Transverse colon (tissue), 4 donors: ENCODE measurements around the gene ZNF423. TPM values are rescaled to one million over a fixed set of nuclear protein-coding genes. Genes with fewer than 3 reads are reported as not detected.

Source experiments
- DNase-seq: peaks from one replicate; pipeline ENCODE4 v3.0.0-alpha.2; 2019
- H3K27ac ChIP-seq, 4 donors: fragments of 200-600 bp; sonication (generic); 2 replicates each; pipeline ENCODE4 v1.5.1; 2016 to 2018; ENCODE audit warnings: inconsistent platforms in 4 of 4
- H3K27me3 ChIP-seq: fragments of 200-600 bp; sonication (generic); 2 replicates; pipeline ENCODE4 v1.5.1; 2017; ENCODE audit warnings: inconsistent platforms
- H3K36me3 ChIP-seq, 4 donors: fragments of 200-600 bp; sonication (generic); 2 replicates each; pipeline ENCODE4 v1.5.1; 2017 to 2019; ENCODE audit warnings: inconsistent platforms in 4 of 4
- H3K4me1 ChIP-seq, 4 donors: fragments of 200-600 bp; sonication (generic); 2 replicates each; pipeline ENCODE4 v1.5.1; 2017 to 2020; ENCODE audit warnings: inconsistent platforms in 4 of 4
- H3K4me3 ChIP-seq, 4 donors: fragments of 200-600 bp; sonication (generic); 1 replicate in 1 of 4; 2 replicates in 3 of 4; pipeline versions ENCODE4 v1.5.1 to v1.6.1; 2017 to 2019; ENCODE audit warnings: inconsistent platforms in 4 of 4
- H3K9me3 ChIP-seq, 2 donors: fragments of 200-600 bp; sonication (generic); 2 replicates each; pipeline ENCODE4 v1.5.1; 2017 to 2019; ENCODE audit warnings: inconsistent platforms in 2 of 2
- EP300 ChIP-seq: sonication (generic); formaldehyde crosslinking; IDR thresholded peaks from one replicate; pipeline ENCODE4 v1.6.1; 2017; ENCODE audit warnings: antibody characterized with exemption, low read depth
- POLR2A ChIP-seq: fragments of 450-650 bp; IDR thresholded peaks from one replicate; pipeline ENCODE4 v1.6.1; 2016; ENCODE audit warnings: antibody characterized with exemption, mild to moderate bottlenecking, moderate library complexity
- POLR2AphosphoS5 ChIP-seq, 3 donors: sonication (generic); formaldehyde crosslinking; IDR thresholded peaks; one replicate each; pipeline ENCODE4 v1.6.1; 2016; ENCODE audit warnings: antibody characterized with exemption in 3 of 3
- WGBS, 2 donors: methylation state at CpG; one replicate each; pipeline ENCODE4 v1.1.5; 2018; ENCODE audit warnings: low coverage in 1 of 2; 5-methylcytosine and 5-hydroxymethylcytosine counted together
- in situ Hi-C, 4 donors: fragments of 200-750 bp; cut with MboI; loops; one replicate each; pipeline versions ENCODE4 v1.15.0 to v1.15.1; 2017; ENCODE audit warnings: low sequenced_read_pairs in 3 of 4, low pct_ligation_motif_present in 1 of 4, low pct_unique_long_range_greater_than_20kb in 1 of 4
- intact Hi-C: fragments of 100-400 bp; cut with DNase I; formaldehyde crosslinking; loops from one replicate; pipeline ENCODE4 v1.15.1; 2023; ENCODE audit warnings: low total_unique reads
- total RNA-seq, 4 donors: library from RNA; depleted of rRNA; stranded (reverse); fragments of >200 nt; gene quantifications; one replicate each; pipeline ENCODE4 v1.1.0, GENCODE V29; 2016
- TF ChIP-seq, protein P1 (sequence below), 5 experiments: fragments of 200-600 bp in 3 of 5; fragments of 450-650 bp in 2 of 5; sonication (generic) in 3 of 5; IDR thresholded peaks; 1 replicate in 2 of 5; 2 replicates in 3 of 5; pipeline ENCODE4 v1.5.1; 2016 to 2017; ENCODE audit warnings: antibody characterized with exemption in 5 of 5, inconsistent platforms in 3 of 5, mild to moderate bottlenecking in 2 of 5, moderate library complexity in 1 of 5

ZNF423 gene
- total RNA-seq, 4 donors from 2014 or later = 4.9 to 13.1 (median 7.2) TPM

- DNase-seq = no peak
- Histone ChIP-seq H3K4me1 (no peaks in the 10 kb centered on the region), H3K27ac (no peak overlapping the region), H3K27me3 (peaks cover 8% of the 10 kb centered on the region), H3K9me3 (no peaks in the 10 kb centered on the region), H3K4me3 (no peak overlapping the region), H3K36me3 (no peaks in the 10 kb centered on the region)
- WGBS, 2 donors = 77 to 84% methylated on average over 5 to 9 of the region's 9 CpGs
- intact Hi-C loops (no loop called here), in situ Hi-C loops (no loop called here)
- TF ChIP-seq POLR2A (no peak), EP300 (no peak), POLR2AphosphoS5 (IDR thresholded peaks at IDR 0.05) (no peak)
- TF ChIP-seq, protein P1, sequence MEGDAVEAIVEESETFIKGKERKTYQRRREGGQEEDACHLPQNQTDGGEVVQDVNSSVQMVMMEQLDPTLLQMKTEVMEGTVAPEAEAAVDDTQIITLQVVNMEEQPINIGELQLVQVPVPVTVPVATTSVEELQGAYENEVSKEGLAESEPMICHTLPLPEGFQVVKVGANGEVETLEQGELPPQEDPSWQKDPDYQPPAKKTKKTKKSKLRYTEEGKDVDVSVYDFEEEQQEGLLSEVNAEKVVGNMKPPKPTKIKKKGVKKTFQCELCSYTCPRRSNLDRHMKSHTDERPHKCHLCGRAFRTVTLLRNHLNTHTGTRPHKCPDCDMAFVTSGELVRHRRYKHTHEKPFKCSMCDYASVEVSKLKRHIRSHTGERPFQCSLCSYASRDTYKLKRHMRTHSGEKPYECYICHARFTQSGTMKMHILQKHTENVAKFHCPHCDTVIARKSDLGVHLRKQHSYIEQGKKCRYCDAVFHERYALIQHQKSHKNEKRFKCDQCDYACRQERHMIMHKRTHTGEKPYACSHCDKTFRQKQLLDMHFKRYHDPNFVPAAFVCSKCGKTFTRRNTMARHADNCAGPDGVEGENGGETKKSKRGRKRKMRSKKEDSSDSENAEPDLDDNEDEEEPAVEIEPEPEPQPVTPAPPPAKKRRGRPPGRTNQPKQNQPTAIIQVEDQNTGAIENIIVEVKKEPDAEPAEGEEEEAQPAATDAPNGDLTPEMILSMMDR (IDR thresholded peaks at IDR 0.05) = no peak
Observed at GRCh38 chr16:49443576-49443975, 412.3 kb downstream of the ZNF423 start.

DNA sequence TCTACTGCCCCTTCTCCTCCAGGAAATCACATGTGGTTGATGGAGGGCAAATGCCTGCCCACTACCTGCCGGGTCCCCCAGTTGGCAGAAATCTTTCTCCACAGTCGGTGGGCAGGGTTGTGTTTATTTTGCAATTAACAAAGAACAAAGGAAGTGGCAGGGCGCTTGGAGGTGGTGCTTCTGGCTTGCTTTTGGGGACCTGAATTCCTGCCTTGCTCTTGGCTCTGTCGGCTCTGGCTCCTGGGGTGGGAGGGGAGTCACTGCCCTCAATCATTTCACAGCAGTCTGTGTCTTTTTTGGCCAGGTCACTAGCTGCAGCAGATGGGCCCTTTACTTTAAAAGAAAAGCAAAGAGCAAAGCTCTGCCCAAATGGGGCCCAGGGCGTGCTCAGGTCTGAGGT, 413.1 kb downstream of the ZNF423 start:
- no peak for TF ChIP-seq POLR2AphosphoS5 (IDR thresholded peaks at IDR 0.05)
- no peak for TF ChIP-seq POLR2A
- TF ChIP-seq, protein P1 (IDR thresholded peaks at IDR 0.05) = no peak
- no peak for TF ChIP-seq EP300
- H3K4me1 ChIP-seq = no peaks in the 10 kb centered on the region
- intact Hi-C loops = no loop called here

GRCh38 chr16:49441366-49441780, 414.5 kb downstream of the ZNF423 start:
- Histone ChIP-seq H3K27ac (no peak overlapping the region), H3K27me3 (peaks cover 8% of the 10 kb centered on the region), H3K4me1 (no peaks in the 10 kb centered on the region), H3K36me3 (no peaks in the 10 kb centered on the region), H3K4me3 (peak overlapping the region in 1 of 4 donors; percentile 20), H3K9me3 (no peaks in the 10 kb centered on the region)
- in situ Hi-C loops (no loop called here), intact Hi-C loops (no loop called here)
- TF ChIP-seq, protein P1 (IDR thresholded peaks at IDR 0.05) = peak in 2 of 5 experiments; percentile 9 to 21
- TF ChIP-seq POLR2A = no peak
- no peak for TF ChIP-seq POLR2AphosphoS5 (IDR thresholded peaks at IDR 0.05)
- WGBS, 2 donors = 22 to 47% methylated on average over 4 to 18 of the region's 18 CpGs
- peak; percentile 76 for DNase-seq

More for the DNA sequence above, 413.1 kb downstream of the ZNF423 start:
- no peaks in the 10 kb centered on the region for H3K9me3 ChIP-seq
- in situ Hi-C loops = no loop called here
- H3K27me3 ChIP-seq = peaks cover 8% of the 10 kb centered on the region
- no peaks in the 10 kb centered on the region for H3K36me3 ChIP-seq
- no peak for DNase-seq
- no peak overlapping the region for H3K27ac ChIP-seq
- H3K4me3 ChIP-seq = no peak overlapping the region
- WGBS, 2 donors = 51% methylated on average over 5 of the region's 5 CpGs; no CpG with 5 or more reads in 1 of the 2 donors

- H3K4me1 ChIP-seq = no peaks in the 10 kb centered on the region
- H3K9me3 ChIP-seq = no peaks in the 10 kb centered on the region
- 40 to 81% methylated on average over 1 to 20 of the region's 20 CpGs for WGBS, 2 donors
- no peak overlapping the region for H3K27ac ChIP-seq
- no peaks in the 10 kb centered on the region for H3K36me3 ChIP-seq
- in situ Hi-C loops = no loop called here
- H3K27me3 ChIP-seq = peaks cover 8% of the 10 kb centered on the region
- DNase-seq = no peak
- intact Hi-C loops = no loop called here
- TF ChIP-seq POLR2A (no peak), POLR2AphosphoS5 (IDR thresholded peaks at IDR 0.05) (no peak), EP300 (no peak)
- TF ChIP-seq, protein P1 (IDR thresholded peaks at IDR 0.05) = no peak
- H3K4me3 ChIP-seq = no peak overlapping the region
Observed at GRCh38 chr16:49440156-49441065, 415.5 kb downstream of the ZNF423 start.
